Kidney (tissue), 14 donors: ENCODE results near the gene CST6. TPM values are rescaled to one million over a fixed set of nuclear protein-coding genes. Genes with fewer than 3 reads are reported as not detected.
A peak's percentile ranks its signal among the peaks of the same experiment; 100 is the strongest.

Experiments
- DNase-seq, 5 donors: peaks; one replicate each; pipeline ENCODE4 v3.0.0-alpha.2; 2013 to 2020
- FAIRE-seq: peaks from 2 replicates; lab custom pipeline; 2012; peaks lifted over from hg19 to GRCh38; lab: Jason Lieb, UNC
- H3K27ac ChIP-seq, 2 donors: one replicate each; pipeline ENCODE4 v1.7.0; 2013; ENCODE audit warnings: low read depth in 2 of 2, low read length in 2 of 2, inconsistent platforms in 1 of 2
- H3K27me3 ChIP-seq: one replicate; pipeline ENCODE4 v1.7.1; 2013; ENCODE audit warnings: low read length, inconsistent platforms; ENCODE audit not compliant: control insufficient read depth, insufficient read depth
- H3K36me3 ChIP-seq, 3 donors: one replicate each; pipeline versions ENCODE4 v1.7.0 to v1.7.1; 2013; ENCODE audit warnings: low read length in 3 of 3, control low read depth in 1 of 3, inconsistent platforms in 1 of 3; ENCODE audit not compliant: insufficient read depth in 3 of 3, control insufficient read depth in 2 of 3
- H3K4me1 ChIP-seq, 3 donors: one replicate each; pipeline versions ENCODE4 v1.7.0 to v1.7.1; 2013; ENCODE audit warnings: low read length in 3 of 3, inconsistent platforms in 1 of 3, low read depth in 1 of 3; ENCODE audit not compliant: control insufficient read depth in 2 of 3, insufficient read depth in 2 of 3
- H3K4me3 ChIP-seq, 3 donors: one replicate each; pipeline versions ENCODE4 v1.7.0 to v1.8.1; 2013; ENCODE audit warnings: low read length in 3 of 3, control low read depth in 1 of 3, inconsistent platforms in 1 of 3
- H3K9ac ChIP-seq, 3 donors: one replicate each; pipeline versions ENCODE4 v1.7.0 to v1.7.1; 2013; ENCODE audit warnings: low read length in 3 of 3, control low read depth in 1 of 3, inconsistent platforms in 1 of 3
- H3K9me3 ChIP-seq, 3 donors: one replicate each; pipeline versions ENCODE4 v1.7.0 to v1.7.1; 2013; ENCODE audit warnings: low read length in 3 of 3, control low read depth in 1 of 3, inconsistent platforms in 1 of 3; ENCODE audit not compliant: control insufficient read depth in 2 of 3, insufficient read depth in 1 of 3
- intact Hi-C: fragments of 100-400 bp; cut with DNase I; formaldehyde crosslinking; loops from one replicate; pipeline ENCODE4 v1.11.1; 2022
- polyA plus RNA-seq: library from polyadenylated mRNA; stranded (reverse); fragments of 350-450 nt; fragmentation: Illumina TruSeq; extraction: RNeasy Lipid Tissue Mini Kit (QIAGEN cat#74804); gene quantifications from one replicate; pipeline ENCODE4 v1.2.3, GENCODE V29; 2014; ENCODE audit warnings: low read depth, low replicate concordance; ENCODE audit not compliant: insufficient read depth
- total RNA-seq: library from RNA; stranded (reverse); fragmentation: NEBNext Ultra II Directional; extraction: Animal tissue kit (Norgen Biotek cat#: 25700); gene quantifications from one replicate; pipeline ENCODE4 v1.2.1, GENCODE V29; 2021
- TF ChIP-seq, protein P1 (sequence below): IDR thresholded peaks from 3 replicates; pipeline ENCODE4 v1.5.1; 2012; ENCODE audit warnings: mild to moderate bottlenecking, moderate library complexity, borderline replicate concordance; ENCODE audit not compliant: insufficient read depth; ENCODE audit errors: extremely low read depth
- donor health status: control.
- donor health status: control.
- donor health status: control.
- donor health status: control.
- donor health status: control.
- donor health status: DM: yes; HTN: yes; CAD: no.
- donor health status: Normal renal cell carcinoma (clear cell type).

Gene CST6
- total and polyA plus RNA-seq, 2 donors from 2014 or later = 1.2 to 5.9 TPM

DNA sequence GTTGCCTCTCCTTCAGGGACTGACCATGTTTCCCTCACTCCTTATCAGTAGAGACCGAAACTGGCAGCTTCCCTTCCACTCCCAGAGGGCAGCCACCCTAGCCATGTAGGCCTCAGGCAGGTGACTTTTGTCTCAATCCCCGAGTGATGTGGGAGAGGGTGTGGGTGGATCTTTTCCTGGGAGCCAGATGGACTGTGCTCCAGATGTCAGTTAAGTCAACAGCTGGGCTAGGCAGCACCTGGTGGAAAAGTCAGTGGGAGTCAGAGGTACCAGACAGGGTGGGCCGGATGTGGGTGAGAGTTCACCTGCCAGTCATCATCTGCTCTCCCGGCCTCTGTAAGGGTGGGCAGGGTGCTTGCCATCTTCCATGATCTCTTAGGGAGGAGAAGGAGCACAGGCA, 7.6 kb upstream of the CST6 start:
- peak in 1 of 5 donors; percentile 39 for DNase-seq
- intact Hi-C loops = no loop called here
- FAIRE-seq = no peak

DNA sequence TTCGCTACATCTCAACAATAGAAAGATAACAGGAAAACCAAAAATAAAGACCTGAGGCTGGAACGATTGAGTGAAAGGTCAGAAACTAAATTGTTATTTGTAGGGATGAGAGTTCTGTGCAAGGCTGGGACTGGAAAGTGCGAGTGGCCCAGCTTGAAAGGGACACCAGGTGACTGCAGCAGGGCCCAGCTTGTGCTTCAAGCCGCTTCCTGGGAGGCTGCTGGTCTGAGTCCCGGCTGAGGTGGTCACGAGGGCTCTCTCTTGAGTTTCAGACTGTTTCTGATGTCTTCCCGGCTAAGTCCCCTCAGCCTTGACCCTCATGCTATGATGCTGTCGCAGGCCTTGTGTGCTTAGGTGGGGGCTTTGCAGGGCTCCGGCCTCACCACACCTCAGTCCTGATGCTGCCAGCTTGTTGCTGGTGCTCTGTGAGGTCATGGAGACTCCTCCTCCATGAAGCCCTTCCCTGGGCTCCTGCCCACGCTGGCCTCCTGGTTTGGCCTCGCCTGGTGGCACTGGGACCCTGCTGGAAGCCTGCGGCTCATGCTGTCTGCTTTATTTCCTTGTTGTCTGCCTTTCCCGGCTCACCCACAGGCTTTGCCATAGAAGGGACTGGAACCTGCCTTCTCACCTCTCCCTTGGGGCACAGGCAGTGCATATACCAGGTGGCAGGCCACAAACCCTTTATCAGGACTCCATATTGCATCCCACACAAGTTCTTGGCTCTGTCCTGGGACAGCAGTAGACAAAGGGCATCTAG, 5.5 kb upstream of the CST6 start:
- Histone ChIP-seq H3K9me3 (no peaks in the 10 kb centered on the region), H3K4me3 (no peak overlapping the region), H3K27me3 (peaks cover 3% of the 10 kb centered on the region), H3K9ac (no peak overlapping the region), H3K27ac (no peak overlapping the region), H3K36me3 (peaks cover 0 to 7% (median 3%) of the 10 kb centered on the region in 3 donors), H3K4me1 (peaks cover 0 to 6% (median 0%) of the 10 kb centered on the region in 3 donors)
- intact Hi-C loops = no loop called here
- no peak for FAIRE-seq
- TF ChIP-seq, protein P1, sequence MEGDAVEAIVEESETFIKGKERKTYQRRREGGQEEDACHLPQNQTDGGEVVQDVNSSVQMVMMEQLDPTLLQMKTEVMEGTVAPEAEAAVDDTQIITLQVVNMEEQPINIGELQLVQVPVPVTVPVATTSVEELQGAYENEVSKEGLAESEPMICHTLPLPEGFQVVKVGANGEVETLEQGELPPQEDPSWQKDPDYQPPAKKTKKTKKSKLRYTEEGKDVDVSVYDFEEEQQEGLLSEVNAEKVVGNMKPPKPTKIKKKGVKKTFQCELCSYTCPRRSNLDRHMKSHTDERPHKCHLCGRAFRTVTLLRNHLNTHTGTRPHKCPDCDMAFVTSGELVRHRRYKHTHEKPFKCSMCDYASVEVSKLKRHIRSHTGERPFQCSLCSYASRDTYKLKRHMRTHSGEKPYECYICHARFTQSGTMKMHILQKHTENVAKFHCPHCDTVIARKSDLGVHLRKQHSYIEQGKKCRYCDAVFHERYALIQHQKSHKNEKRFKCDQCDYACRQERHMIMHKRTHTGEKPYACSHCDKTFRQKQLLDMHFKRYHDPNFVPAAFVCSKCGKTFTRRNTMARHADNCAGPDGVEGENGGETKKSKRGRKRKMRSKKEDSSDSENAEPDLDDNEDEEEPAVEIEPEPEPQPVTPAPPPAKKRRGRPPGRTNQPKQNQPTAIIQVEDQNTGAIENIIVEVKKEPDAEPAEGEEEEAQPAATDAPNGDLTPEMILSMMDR = no peak
- DNase-seq = peak in 1 of 5 donors; percentile 34

More for the DNA sequence above, 7.6 kb upstream of the CST6 start:
- H3K9me3 ChIP-seq = no peaks in the 10 kb centered on the region
- no peaks in the 10 kb centered on the region for H3K27me3 ChIP-seq
- H3K4me3 ChIP-seq = no peak overlapping the region
- peaks cover 7 to 19% (median 13%) of the 10 kb centered on the region in 3 donors for H3K36me3 ChIP-seq
- H3K9ac ChIP-seq = no peak overlapping the region
- TF ChIP-seq, protein P1 = no peak
- peaks cover 0 to 10% (median 0%) of the 10 kb centered on the region in 3 donors for H3K4me1 ChIP-seq
- H3K27ac ChIP-seq = no peak overlapping the region

DNA sequence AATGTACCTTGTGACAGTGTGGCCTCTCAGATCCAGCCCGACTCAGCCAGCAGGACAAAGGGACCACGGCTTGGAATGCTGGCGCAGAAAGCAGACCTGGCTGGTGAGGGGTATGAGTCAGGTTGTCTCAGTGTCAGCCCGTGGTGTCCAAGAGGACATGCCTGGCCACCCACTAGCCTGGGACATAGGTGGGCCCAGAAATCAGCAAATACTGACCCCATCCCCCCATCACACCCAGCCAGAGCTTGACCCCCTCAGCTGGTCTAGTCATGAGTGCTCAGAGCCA, 5.0 kb upstream of the CST6 start:
- intact Hi-C loops = no loop called here
- DNase-seq (no peak), FAIRE-seq (no peak)
- TF ChIP-seq, protein P1 = no peak
- Histone ChIP-seq H3K4me1 (peaks cover 0 to 6% (median 0%) of the 10 kb centered on the region in 3 donors), H3K36me3 (peaks cover 0 to 7% (median 3%) of the 10 kb centered on the region in 3 donors), H3K9me3 (no peaks in the 10 kb centered on the region), H3K27ac (no peak overlapping the region), H3K4me3 (no peak overlapping the region), H3K9ac (no peak overlapping the region), H3K27me3 (peaks cover 6% of the 10 kb centered on the region)
